Measurements from ENCODE around the gene DPYSL5.

DNA sequence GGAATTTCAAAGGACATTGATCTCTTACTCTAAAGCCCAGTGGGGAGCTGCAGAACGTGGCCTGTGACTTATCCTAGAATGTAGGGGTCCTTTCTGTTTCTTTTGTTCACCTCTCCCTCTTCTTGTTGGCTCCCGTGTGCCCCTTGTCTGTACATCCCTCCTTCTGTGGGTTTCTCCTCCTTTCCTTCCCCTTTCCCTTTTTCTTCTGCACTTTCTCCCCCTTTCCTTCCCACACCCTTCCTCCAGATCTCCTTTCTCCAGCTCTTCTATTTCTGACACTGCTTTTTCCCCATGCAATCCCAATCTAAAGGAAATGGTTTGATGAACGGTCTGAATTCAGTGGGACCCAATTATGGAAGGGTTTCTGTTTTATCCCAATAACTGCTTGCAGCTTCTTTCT, 87.1 kb downstream of the DPYSL5 start:
- TF ChIP-seq TEAD4 (IDR thresholded peaks at IDR 0.05; ENCODE audit: low read depth, low read length) (no peak), POLR2A (IDR thresholded peaks at IDR 0.05; ENCODE audit: control extremely low read depth in 1 of 2, low read depth in 2 of 2, low read length in 2 of 2) (no peak), POLR2AphosphoS5 (IDR thresholded peaks at IDR 0.05; ENCODE audit: low read depth, low read length) (no peak), KDM1A (IDR thresholded peaks at IDR 0.05; ENCODE audit: borderline replicate concordance, low read length) (no peak)
- TF ChIP-seq, protein P1, sequence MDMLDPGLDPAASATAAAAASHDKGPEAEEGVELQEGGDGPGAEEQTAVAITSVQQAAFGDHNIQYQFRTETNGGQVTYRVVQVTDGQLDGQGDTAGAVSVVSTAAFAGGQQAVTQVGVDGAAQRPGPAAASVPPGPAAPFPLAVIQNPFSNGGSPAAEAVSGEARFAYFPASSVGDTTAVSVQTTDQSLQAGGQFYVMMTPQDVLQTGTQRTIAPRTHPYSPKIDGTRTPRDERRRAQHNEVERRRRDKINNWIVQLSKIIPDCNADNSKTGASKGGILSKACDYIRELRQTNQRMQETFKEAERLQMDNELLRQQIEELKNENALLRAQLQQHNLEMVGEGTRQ (IDR thresholded peaks at IDR 0.05; ENCODE audit: low read length), result no peak
